Naive B cell (primary cell): ENCODE measurements around the gene KRTAP10-12. TPM values are rescaled to one million over a fixed set of nuclear protein-coding genes. Genes with fewer than 3 reads are reported as not detected.
"Not testable (repeated sequence)": the region's sequence is repeated elsewhere in the genome, so short reads cannot be mapped to it uniquely, and the experiment has no call there.

Experiments
- ATAC-seq, 2 donors: fragments of 150-1000 bp; cut with Tn5 transposase; 2 replicates each; pipeline ENCODE4 v1.10.0; 2021; ENCODE audit warnings: low read depth in 2 of 2, mild to moderate bottlenecking in 2 of 2, moderate library complexity in 2 of 2
- DNase-seq: peaks from one replicate; pipeline ENCODE4 v3.0.0; 2022
- H3K27ac Mint-ChIP-seq, 6 donors: one replicate each; pipeline ENCODE4 v1.8.0; 2020 to 2022; ENCODE audit warnings: mild to moderate bottlenecking in 6 of 6, mixed read lengths in 6 of 6, moderate library complexity in 5 of 6, inconsistent platforms in 2 of 6
- H3K27me3 Mint-ChIP-seq, 3 donors: one replicate each; pipeline ENCODE4 v1.8.0; 2021 to 2022; ENCODE audit warnings: mixed read lengths in 3 of 3, mild to moderate bottlenecking in 1 of 3
- H3K36me3 Mint-ChIP-seq, 2 donors: one replicate each; pipeline ENCODE4 v1.8.0; 2020 to 2022; ENCODE audit warnings: mixed read lengths in 2 of 2, inconsistent platforms in 1 of 2, mild to moderate bottlenecking in 1 of 2
- H3K4me1 Mint-ChIP-seq, 3 donors: one replicate each; pipeline ENCODE4 v1.8.0; 2020 to 2022; ENCODE audit warnings: mixed read lengths in 3 of 3, inconsistent platforms in 1 of 3, mild to moderate bottlenecking in 1 of 3, moderate library complexity in 1 of 3
- H3K4me3 Mint-ChIP-seq, 8 donors: one replicate each; pipeline ENCODE4 v1.8.0; 2020 to 2022; ENCODE audit warnings: mild to moderate bottlenecking in 8 of 8, mixed read lengths in 8 of 8, moderate library complexity in 8 of 8, inconsistent platforms in 2 of 8
- H3K9me3 Mint-ChIP-seq, 7 donors: one replicate each; pipeline ENCODE4 v1.8.0; 2020 to 2022; ENCODE audit warnings: mixed read lengths in 7 of 7, mild to moderate bottlenecking in 5 of 7, inconsistent platforms in 2 of 7, moderate library complexity in 1 of 7
- polyA plus RNA-seq, 6 donors: library from polyadenylated mRNA; unstranded; fragments of 300-500 nt; fragmentation: Illumina TruSeq; gene quantifications; one replicate each; pipeline ENCODE4 v1.2.3, GENCODE V29; 2021; ENCODE audit warnings: low read depth in 6 of 6

KRTAP10-12 gene
- polyA plus RNA-seq, 6 donors from 2014 or later, result not detected

DNA sequence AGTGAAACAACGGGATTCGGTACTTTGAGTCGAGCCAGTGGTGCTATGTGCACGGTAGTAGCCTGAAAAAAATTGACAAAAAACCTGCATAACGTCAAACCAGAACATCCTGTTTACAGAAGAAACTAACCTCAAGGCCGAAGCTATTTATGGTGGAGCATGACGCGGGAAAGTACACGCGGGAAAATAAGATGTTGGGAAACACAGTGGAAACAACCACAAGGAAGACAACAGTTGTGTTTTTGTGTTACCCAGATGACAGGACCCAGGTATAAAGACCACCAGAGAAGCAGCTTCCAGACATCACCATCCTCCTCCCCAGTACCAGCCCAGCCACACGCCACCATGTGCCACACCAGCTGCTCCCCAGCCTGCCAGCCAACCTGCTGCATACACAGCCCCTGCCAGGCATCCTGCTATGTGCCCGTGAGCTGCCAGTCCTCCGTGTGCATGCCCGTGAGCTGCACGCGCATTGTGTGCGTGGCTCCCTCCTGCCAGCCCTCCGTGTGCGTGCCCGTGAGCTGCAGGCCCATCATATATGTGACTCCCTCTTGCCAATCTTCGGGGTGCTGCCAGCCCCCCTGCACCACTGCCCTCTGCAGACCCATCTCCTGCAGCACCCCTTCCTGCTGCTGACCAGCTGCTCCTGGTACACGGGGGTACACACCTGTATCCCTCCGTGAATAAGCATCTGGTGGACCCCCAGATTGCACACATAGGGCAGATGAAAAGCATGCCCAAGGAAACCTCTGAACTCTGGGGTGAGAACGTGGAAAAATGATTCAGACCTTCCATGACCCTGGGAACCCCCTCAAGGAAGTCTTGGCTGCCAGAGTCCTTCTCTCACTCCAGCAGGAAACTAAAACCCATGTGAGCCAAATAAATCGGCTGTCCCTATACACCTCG is 39.1 kb upstream of the KRTAP10-12 start, which contains the start of gene KRTAP12-3:
KRTAP12-3 (plus strand) TSS at position 298 of the 906 bp plus-strand sequence; CDS start at position 346, 48 bp downstream.
- no peak for ATAC-seq
- Mint-ChIP-seq H3K4me3 (peak within 1 kb of the TSS in 1 of 8 donors; percentile 50), H3K27me3 (peaks cover 32 to 56% (median 33%) of the 10 kb centered on the region in 3 donors), H3K27ac (peak within 1 kb of the TSS in 1 of 6 donors; percentile 73), H3K4me1 (peaks cover 0 to 2% (median 0%) of the 10 kb centered on the region in 3 donors), H3K36me3 (peaks cover 10 to 29% of the 10 kb centered on the region in 2 donors), H3K9me3 (peaks cover 16 to 55% (median 29%) of the 10 kb centered on the region in 7 donors)
- no peak for DNase-seq

DNA sequence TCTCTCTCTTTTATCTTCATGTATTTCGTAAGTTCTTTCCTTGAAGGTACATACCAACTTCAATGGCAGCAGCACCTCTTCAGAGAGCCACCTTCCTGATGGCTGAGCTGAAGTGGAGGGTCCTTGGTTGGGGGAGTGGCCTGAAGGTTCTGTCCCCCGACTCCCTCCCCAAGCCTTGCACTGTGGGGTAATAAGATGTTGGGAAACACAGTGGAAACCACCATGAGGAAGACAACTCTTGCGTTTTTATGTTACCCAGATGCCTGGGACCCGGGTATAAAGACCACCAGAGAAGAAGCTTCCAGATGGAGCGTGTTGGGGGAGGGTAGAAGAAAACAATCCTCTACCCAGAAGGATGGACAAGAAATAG is 38.4 kb upstream of the KRTAP10-12 start:
- Mint-ChIP-seq H3K9me3 (peaks cover 16 to 55% (median 29%) of the 10 kb centered on the region in 7 donors), H3K27ac (no peak overlapping the region), H3K27me3 (peaks cover 32 to 54% (median 33%) of the 10 kb centered on the region in 3 donors), H3K36me3 (peaks cover 10 to 29% of the 10 kb centered on the region in 2 donors), H3K4me3 (peak overlapping the region in 1 of 8 donors; percentile 50), H3K4me1 (no peaks in the 10 kb centered on the region)
- ATAC-seq (no peak), DNase-seq (no peak)

GRCh38 chr21:44658913-44659595 is 37.9 kb upstream of the KRTAP10-12 start:
- H3K4me3 Mint-ChIP-seq, result no peak overlapping the region
- peaks cover 32 to 49% (median 33%) of the 10 kb centered on the region in 3 donors for H3K27me3 Mint-ChIP-seq
- no peak overlapping the region for H3K27ac Mint-ChIP-seq
- peaks cover 10 to 29% of the 10 kb centered on the region in 2 donors for H3K36me3 Mint-ChIP-seq
- ATAC-seq (no peak), DNase-seq (no peak)
- H3K4me1 Mint-ChIP-seq, result no peaks in the 10 kb centered on the region
- H3K9me3 Mint-ChIP-seq, result peaks cover 16 to 55% (median 31%) of the 10 kb centered on the region in 7 donors

DNA sequence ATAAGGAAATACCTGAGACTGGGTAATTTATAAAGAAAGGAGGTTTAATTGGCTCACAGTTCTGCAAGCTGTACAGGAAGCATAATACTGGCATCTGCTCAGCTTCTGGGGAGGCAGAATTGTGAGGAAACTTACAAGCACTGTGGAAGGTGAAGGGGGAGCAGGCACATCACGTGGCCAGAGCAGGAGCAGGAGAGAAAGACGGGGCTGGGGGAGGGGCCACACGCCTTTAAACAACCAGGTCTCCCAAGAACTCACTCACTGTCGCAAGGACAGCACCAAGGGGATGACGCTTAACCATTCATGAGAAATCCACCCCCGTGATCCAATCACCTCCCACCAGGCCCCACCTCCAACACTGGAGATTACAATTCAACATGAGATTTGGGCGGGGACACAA is 35.4 kb upstream of the KRTAP10-12 start:
- Mint-ChIP-seq H3K9me3 (peaks cover 9 to 50% (median 27%) of the 10 kb centered on the region in 7 donors), H3K27me3 (peaks cover 35 to 57% (median 54%) of the 10 kb centered on the region in 3 donors), H3K36me3 (peaks cover 14 to 22% of the 10 kb centered on the region in 2 donors)
- not testable (repeated sequence) for H3K4me3 Mint-ChIP-seq, H3K27ac Mint-ChIP-seq, ATAC-seq, DNase-seq, H3K4me1 Mint-ChIP-seq

- H3K9me3 Mint-ChIP-seq, result peaks cover 7 to 55% (median 20%) of the 10 kb centered on the region in 7 donors
- no peak overlapping the region for H3K4me3 Mint-ChIP-seq
- H3K27ac Mint-ChIP-seq, result no peak overlapping the region
- H3K4me1 Mint-ChIP-seq, result no peaks in the 10 kb centered on the region
- no peak for DNase-seq
- H3K36me3 Mint-ChIP-seq, result peaks cover 11 to 12% of the 10 kb centered on the region in 2 donors
- ATAC-seq, result no peak
- H3K27me3 Mint-ChIP-seq, result peaks cover 19 to 56% (median 53%) of the 10 kb centered on the region in 3 donors
Measured at GRCh38 chr21:44664691-44665090, 32.3 kb upstream of the KRTAP10-12 start.

DNA sequence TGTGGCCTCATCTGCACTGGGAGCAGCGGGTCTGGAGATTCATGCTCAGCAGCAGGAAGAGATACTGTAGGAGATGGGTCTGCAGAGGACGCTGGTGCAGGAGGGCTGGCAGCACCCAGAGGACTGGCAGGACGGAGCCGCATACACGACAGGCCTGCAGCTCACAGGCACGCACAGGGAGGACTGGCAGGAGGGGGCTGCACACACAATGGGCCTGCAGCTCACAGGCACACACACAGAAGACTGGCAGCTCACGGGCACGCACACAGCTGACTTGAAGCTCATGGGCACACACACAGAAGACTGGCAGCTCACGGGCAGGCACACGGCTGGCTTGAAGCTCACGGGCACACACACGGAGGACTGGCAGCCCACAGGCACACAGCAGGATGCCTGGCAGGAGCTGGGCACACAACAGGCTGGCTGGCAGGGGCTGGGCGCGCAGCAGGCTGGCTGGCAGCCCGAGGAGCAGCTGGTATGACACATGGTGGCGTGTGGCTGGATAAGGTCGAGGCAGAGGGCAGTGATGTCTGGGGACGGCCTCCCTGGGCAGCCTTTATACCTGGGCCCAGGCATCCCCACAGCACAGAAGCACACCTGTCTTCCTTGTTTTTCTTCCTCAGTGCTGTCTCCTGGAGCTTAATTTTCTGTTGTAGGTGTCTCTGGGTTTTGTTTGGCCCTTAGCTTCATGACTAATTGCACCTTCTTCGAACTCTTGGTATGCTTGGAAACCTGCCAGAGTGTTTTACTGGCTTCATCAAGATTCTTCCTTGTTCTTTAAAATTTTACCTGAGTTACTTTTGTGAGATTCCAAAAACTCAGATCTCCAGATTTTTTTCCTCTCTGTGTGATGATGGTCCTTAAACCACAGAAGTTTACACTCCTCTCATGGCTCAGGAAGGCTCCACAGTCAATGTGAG is 30.3 kb upstream of the KRTAP10-12 start, which contains the start of gene KRTAP12-2:
KRTAP12-2 (minus strand) TSS at position 527 of the 920 bp plus-strand sequence; CDS start at position 486, 41 bp downstream.
- H3K4me1 Mint-ChIP-seq, result no peaks in the 10 kb centered on the region

GRCh38 chr21:44667612-44668011 is 29.4 kb upstream of the KRTAP10-12 start:
- H3K4me3 Mint-ChIP-seq, result no peak overlapping the region
- ATAC-seq (no peak), DNase-seq (no peak)
- peaks cover 20 to 44% (median 43%) of the 10 kb centered on the region in 3 donors for H3K27me3 Mint-ChIP-seq
- no peak overlapping the region for H3K27ac Mint-ChIP-seq
- peaks cover 13 to 73% (median 43%) of the 10 kb centered on the region in 7 donors for H3K9me3 Mint-ChIP-seq
- H3K36me3 Mint-ChIP-seq, result peaks cover 11 to 13% of the 10 kb centered on the region in 2 donors
- H3K4me1 Mint-ChIP-seq, result no peaks in the 10 kb centered on the region

More for the DNA sequence above, 30.3 kb upstream of the KRTAP10-12 start, which contains the start of gene KRTAP12-2:
- DNase-seq, result no peak
- Mint-ChIP-seq H3K27ac (peak within 1 kb of the TSS in 1 of 6 donors; percentile 34), H3K9me3 (peaks cover 12 to 68% (median 34%) of the 10 kb centered on the region in 7 donors), H3K36me3 (peaks cover 10 to 11% of the 10 kb centered on the region in 2 donors), H3K4me3 (no peak within 1 kb of the TSS), H3K27me3 (peaks cover 24 to 45% (median 45%) of the 10 kb centered on the region in 3 donors)
- no peak for ATAC-seq

DNA sequence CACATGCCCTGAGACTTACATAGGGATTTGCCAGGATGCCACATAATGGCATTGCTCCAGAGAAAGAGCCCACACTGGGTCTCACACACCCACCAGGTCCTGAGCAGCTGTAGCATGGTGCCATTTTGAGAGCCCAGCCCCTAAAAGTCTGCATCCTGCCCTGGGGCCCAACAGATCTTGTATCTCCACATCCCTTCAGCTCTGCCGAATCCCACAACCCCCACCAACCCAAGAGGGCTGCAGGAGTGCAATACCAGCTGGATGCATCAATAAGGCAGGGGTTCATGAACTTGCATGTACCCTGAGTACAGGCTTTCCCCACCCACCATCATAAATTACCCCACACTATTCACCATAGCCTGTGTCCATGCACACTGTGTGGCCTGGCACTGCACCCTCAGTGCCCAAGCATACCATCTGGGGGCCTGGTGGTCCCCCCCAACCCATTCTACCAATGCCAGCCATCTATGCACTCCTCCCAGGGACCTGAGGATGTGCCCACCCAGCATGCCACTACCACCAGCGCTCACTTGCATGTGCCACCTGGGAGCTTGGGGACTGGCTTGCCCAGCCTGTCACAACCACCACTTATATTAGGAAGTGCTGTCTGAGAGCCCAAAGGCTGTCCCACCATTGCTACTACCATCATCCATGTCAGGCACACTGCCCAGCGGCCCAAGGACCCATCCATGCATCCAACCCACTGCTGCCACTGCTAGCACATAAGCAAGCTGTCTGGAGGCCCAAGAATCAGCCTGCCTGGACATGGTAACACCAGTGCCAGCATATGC is 26.1 kb upstream of the KRTAP10-12 start:
- no peaks in the 10 kb centered on the region for H3K4me1 Mint-ChIP-seq
- H3K36me3 Mint-ChIP-seq, result peaks cover 9 to 18% of the 10 kb centered on the region in 2 donors
- no peak overlapping the region for H3K27ac Mint-ChIP-seq
- ATAC-seq (no peak), DNase-seq (no peak)
- no peak overlapping the region for H3K4me3 Mint-ChIP-seq
- H3K27me3 Mint-ChIP-seq, result peaks cover 17 to 55% (median 34%) of the 10 kb centered on the region in 3 donors
- H3K9me3 Mint-ChIP-seq, result peaks cover 17 to 69% (median 53%) of the 10 kb centered on the region in 7 donors

- Mint-ChIP-seq H3K4me1 (no peaks in the 10 kb centered on the region), H3K9me3 (peaks cover 17 to 64% (median 49%) of the 10 kb centered on the region in 7 donors), H3K27ac (no peak overlapping the region), H3K27me3 (peaks cover 13 to 47% (median 29%) of the 10 kb centered on the region in 3 donors), H3K4me3 (no peak overlapping the region), H3K36me3 (peaks cover 9 to 18% of the 10 kb centered on the region in 2 donors)
- no peak for ATAC-seq
- DNase-seq, result no peak
Measured at GRCh38 chr21:44671911-44672310, 25.1 kb upstream of the KRTAP10-12 start.

DNA sequence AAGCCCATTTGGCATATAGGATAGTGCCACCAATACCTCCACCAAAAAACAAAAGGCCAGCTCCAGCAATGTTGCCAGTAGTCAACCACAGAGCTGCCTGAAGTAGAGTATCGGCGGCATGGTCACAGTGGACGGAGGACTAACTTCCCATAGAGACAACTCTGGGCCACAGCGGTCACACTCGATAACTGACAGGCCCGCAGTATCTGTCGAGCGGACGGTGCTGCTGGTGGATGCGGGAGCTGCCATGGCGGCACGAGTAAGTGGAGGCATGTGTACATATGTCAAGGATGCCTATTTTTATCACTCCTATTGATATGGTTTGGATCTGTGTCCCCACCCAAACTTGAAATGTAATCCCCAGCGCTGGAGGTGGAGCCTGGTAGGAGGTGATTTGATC is 19.1 kb upstream of the KRTAP10-12 start:
- H3K36me3 Mint-ChIP-seq, result peaks cover 0 to 4% of the 10 kb centered on the region in 2 donors
- peaks cover 18 to 69% (median 41%) of the 10 kb centered on the region in 3 donors for H3K27me3 Mint-ChIP-seq
- H3K4me3 Mint-ChIP-seq, result no peak overlapping the region
- ATAC-seq, result no peak
- no peaks in the 10 kb centered on the region for H3K4me1 Mint-ChIP-seq
- peaks cover under 1 to 19% (median 14%) of the 10 kb centered on the region in 7 donors for H3K9me3 Mint-ChIP-seq
- DNase-seq, result no peak
- no peak overlapping the region for H3K27ac Mint-ChIP-seq

- DNase-seq (no peak), ATAC-seq (no peak)
- H3K27me3 Mint-ChIP-seq, result peaks cover 31 to 70% (median 68%) of the 10 kb centered on the region in 3 donors
- H3K27ac Mint-ChIP-seq, result no peak overlapping the region
- H3K4me1 Mint-ChIP-seq, result no peaks in the 10 kb centered on the region
- no peak overlapping the region for H3K4me3 Mint-ChIP-seq
- no peaks in the 10 kb centered on the region for H3K36me3 Mint-ChIP-seq
- peaks cover 0 to 2% (median 0%) of the 10 kb centered on the region in 7 donors for H3K9me3 Mint-ChIP-seq
Measured at GRCh38 chr21:44681152-44681551, 15.8 kb upstream of the KRTAP10-12 start.
